GM12878 (cell line): ENCODE results near the gene ASB9. TPM values are rescaled to one million over a fixed set of nuclear protein-coding genes. Genes with fewer than 3 reads are reported as not detected.

ENCODE experiments used
- ATAC-seq: fragments of 200-7000 bp; cut with Tn5 transposase; 3 replicates; pipeline ENCODE4 v1.9.1; 2020; ENCODE audit warnings: mild to moderate bottlenecking, moderate library complexity
- BruUV-seq: library from RNA; stranded (reverse); fragments of 400-500 nt; replicated peaks from 2 replicates; lab custom pipeline; 2021; lab: Mats Ljungman, UMichigan
- CTCF ChIA-PET: fragments of 300-600 bp; sonication (Branson Sonifier 250); formaldehyde crosslinking; extraction: SDS; loops from one replicate; lab custom pipeline; 2021; ENCODE audit warnings: inconsistent platforms; lab: Yijun Ruan, JAX
- POLR2A ChIA-PET: fragments of 350-600 bp; formaldehyde crosslinking; extraction: SDS; loops from one replicate; lab custom pipeline; 2021; ENCODE audit warnings: inconsistent platforms; lab: Charles Lee
- RAD21 ChIA-PET: fragments of 300-600 bp; sonication (Branson Sonifier 250); formaldehyde crosslinking; loops from one replicate; lab custom pipeline; 2023; ENCODE audit warnings: antibody characterized with exemption; ENCODE audit not compliant: unreplicated experiment; lab: Charles Lee
- SMC1A ChIA-PET: fragments of 300-600 bp; sonication (Branson Sonifier 250); formaldehyde crosslinking; loops from one replicate; lab custom pipeline; 2023; ENCODE audit not compliant: unreplicated experiment, uncharacterized antibody; lab: Charles Lee
- DNase-seq: peaks from one replicate; pipeline ENCODE4 v3.0.0-alpha.2; 2011; ENCODE audit warnings: low read depth, low spot score
- FAIRE-seq: peaks from 3 replicates; lab custom pipeline; 2011; peaks lifted over from hg19 to GRCh38; lab: Jason Lieb, UNC
- H2AFZ ChIP-seq: 2 replicates; pipeline ENCODE4 v1.6.0; 2011; ENCODE audit warnings: low read depth, low read length, control low read depth; ENCODE audit not compliant: control insufficient read depth
- H3K27ac ChIP-seq: 2 replicates; pipeline ENCODE4 v1.5.1; 2011; ENCODE audit warnings: control low read depth; ENCODE audit not compliant: control insufficient read depth, insufficient read depth
- H3K27me3 ChIP-seq, 2 experiments: replicated peaks in 1 of 2; 2 replicates each; pipeline versions ENCODE4 v1.6.0 to v1.6.1; 2011; ENCODE audit warnings: low read length in 1 of 2; ENCODE audit not compliant: control insufficient read depth in 2 of 2, insufficient read depth in 2 of 2
- H3K36me3 ChIP-seq, 2 experiments: 2 replicates each; pipeline ENCODE4 v1.5.1; 2011; ENCODE audit warnings: low read length in 1 of 2; ENCODE audit not compliant: control insufficient read depth in 2 of 2, insufficient read depth in 2 of 2
- H3K4me1 ChIP-seq: 2 replicates; pipeline ENCODE4 v1.6.1; 2011; ENCODE audit warnings: mild to moderate bottlenecking, low read length, moderate library complexity, mixed read lengths; ENCODE audit not compliant: control insufficient read depth, insufficient read depth
- H3K4me2 ChIP-seq: 2 replicates; pipeline ENCODE4 v1.6.0; 2011; ENCODE audit warnings: control low read depth; ENCODE audit not compliant: control insufficient read depth, insufficient read depth
- H3K4me3 ChIP-seq: fragments of 200-600 bp; sonication (generic); 2 replicates; pipeline ENCODE4 v1.5.1; 2016
- H3K79me2 ChIP-seq: 2 replicates; pipeline ENCODE4 v1.6.0; 2011; ENCODE audit warnings: low read length; ENCODE audit not compliant: control insufficient read depth, insufficient read depth
- H3K9ac ChIP-seq: 2 replicates; pipeline ENCODE4 v1.8.0; 2011; ENCODE audit warnings: low read length, control low read depth, mixed read lengths; ENCODE audit not compliant: control insufficient read depth, insufficient read depth
- H3K9me3 ChIP-seq: replicated peaks from 3 replicates; pipeline ENCODE4 v1.5.1; 2011; ENCODE audit warnings: mild to moderate bottlenecking, low read length; ENCODE audit not compliant: control insufficient read depth, insufficient read depth
- H4K20me1 ChIP-seq: 2 replicates; pipeline ENCODE4 v1.6.0; 2011; ENCODE audit not compliant: control insufficient read depth, insufficient read depth
- ASH2L ChIP-seq: fragments of 300-600, 200-600 bp; sonication (generic); IDR thresholded peaks from 2 replicates; pipeline ENCODE4 v1.6.1; 2017; ENCODE audit warnings: low read depth, mild to moderate bottlenecking, borderline replicate concordance
- ATF7 ChIP-seq: fragments of 450-650 bp; IDR thresholded peaks from 2 replicates; pipeline ENCODE4 v1.6.1; 2016; ENCODE audit warnings: low read depth, mild to moderate bottlenecking
- CEBPB ChIP-seq, 2 experiments: fragments of 150-350 bp in 1 of 2; IDR thresholded peaks; 2 replicates each; pipeline ENCODE4 v1.6.1; 2012 to 2014; ENCODE audit warnings: low read depth in 2 of 2, low read length in 2 of 2, borderline replicate concordance in 1 of 2, inconsistent platforms in 1 of 2
- CHD4 ChIP-seq: fragments of 200-600 bp; sonication (generic); IDR thresholded peaks from 2 replicates; pipeline ENCODE4 v1.6.1; 2016; ENCODE audit warnings: mild to moderate bottlenecking
- CTCF ChIP-seq, 3 experiments: IDR thresholded peaks in 2 of 3; conservative IDR thresholded peaks in 1 of 3; 2 replicates each; pipeline ENCODE4 v1.5.1; 2011; ENCODE audit warnings: low read depth in 3 of 3, low read length in 3 of 3, mild to moderate bottlenecking in 3 of 3, control low read depth in 2 of 3, moderate library complexity in 2 of 3, inconsistent platforms in 1 of 3, mixed read lengths in 1 of 3; ENCODE audit not compliant: control insufficient read depth in 2 of 3, insufficient read depth in 1 of 3; ENCODE audit errors: extremely low read depth in 1 of 3
- E2F4 ChIP-seq: IDR thresholded peaks from 2 replicates; pipeline ENCODE4 v1.6.1; 2012; ENCODE audit warnings: low read depth, low read length, improper control_type of control experiment
- IRF5 ChIP-seq: fragments of 450-650 bp; IDR thresholded peaks from 2 replicates; pipeline ENCODE4 v1.6.1; 2017; ENCODE audit warnings: borderline replicate concordance
- NR2C1 ChIP-seq: fragments of 450-650 bp; IDR thresholded peaks from 2 replicates; pipeline ENCODE4 v1.6.1; 2017; ENCODE audit warnings: antibody characterized with exemption, mild to moderate bottlenecking, moderate library complexity
- RAD21 ChIP-seq: IDR thresholded peaks from 2 replicates; pipeline ENCODE4 v1.6.1; 2011; ENCODE audit warnings: mild to moderate bottlenecking, low read depth, low read length, moderate library complexity; ENCODE audit not compliant: insufficient read depth
- SMAD1 ChIP-seq: fragments of 450-650 bp; IDR thresholded peaks from 2 replicates; pipeline ENCODE4 v1.6.1; 2018; ENCODE audit warnings: mild to moderate bottlenecking, low read depth; ENCODE audit not compliant: partially characterized antibody
- SMAD5 ChIP-seq: IDR thresholded peaks from 2 replicates; pipeline ENCODE4 v1.6.1; 2016; ENCODE audit warnings: antibody characterized with exemption, low read depth
- SMC3 ChIP-seq: IDR thresholded peaks from 2 replicates; pipeline ENCODE4 v1.6.1; 2011; ENCODE audit warnings: low read length, improper control_type of control experiment, borderline replicate concordance
- ZNF384 ChIP-seq: IDR thresholded peaks from 2 replicates; pipeline ENCODE4 v1.6.1; 2012; ENCODE audit warnings: low read depth, mild to moderate bottlenecking, low read length, improper control_type of control experiment, borderline replicate concordance
- WGBS: methylation state at CpG from one replicate; pipeline ENCODE4 v1.1.6; 2016; ENCODE audit warnings: low lambda C conversion rate; ENCODE audit not compliant: insufficient replicate concordance, insufficient coverage; ENCODE audit errors: missing lambda C conversion rate; 5-methylcytosine and 5-hydroxymethylcytosine counted together
- in situ Hi-C: fragments of 300-500 bp; cut with MboI; formaldehyde crosslinking; loops from 9 replicates; pipeline ENCODE4 v1.14.3; 2018; ENCODE audit warnings: mixed read lengths
- intact Hi-C: fragments of 100-400 bp; cut with micrococcal nuclease; formaldehyde crosslinking; loops from one replicate; pipeline ENCODE4 v1.14.2; 2022; ENCODE audit not compliant: unreplicated experiment
- polyA plus RNA-seq, 11 experiments: library from polyadenylated mRNA; depleted of rRNA in 4 of 11; unstranded in 6 of 11; stranded (reverse) in 5 of 11; fragments of >200 nt; fragmentation: Nextera tagmentation in 4 of 11; fragmentation: Illumina TruSeq in 1 of 11; extraction: Ambion mirVana in 4 of 11; extraction: Trizol in 1 of 11; gene quantifications; 1 replicate in 1 of 11; 2 replicates in 10 of 11; pipeline versions ENCODE4 v1.2.1 to v1.2.3, GENCODE V29; 2011 to 2016; ENCODE audit warnings: inconsistent platforms in 2 of 11, missing spikeins in 2 of 11, low read depth in 1 of 11
- total RNA-seq, 4 experiments: library from RNA; depleted of rRNA in 3 of 4; stranded (reverse); fragments of >200 nt in 3 of 4; fragmentation: Illumina TruSeq in 1 of 4; extraction: Trizol in 1 of 4; gene quantifications; 2 replicates each; pipeline versions ENCODE4 v1.2.1 to v1.2.3, GENCODE V29; 2013 to 2021

ASB9 gene
- total and polyA plus RNA-seq, 10 of the 15 experiments (the other 5 are each of a cell fraction or from before 2014, with no cell fraction given): 0.31 to 3.5 (median 0.74) TPM

GRCh38 chrX:15299941-15300851 is 30.3 kb upstream of the ASB9 start:
- no peaks in the 10 kb centered on the region for H3K36me3 ChIP-seq
- H3K4me1 ChIP-seq: no peaks in the 10 kb centered on the region
- no TSS peak for BruUV-seq
- intact Hi-C loops (loop anchor here (2.0 kb wide), 1 partner anchor 169 kb away; no protein-coding TSS in a partner anchor), in situ Hi-C loops (no loop called here)
- H2AFZ ChIP-seq: no peak overlapping the region
- FAIRE-seq (no peak), ATAC-seq (no peak; the same call in 2 of the 3 replicates), DNase-seq (no peak)
- SMC1A ChIA-PET: interaction anchor here (1.0 to 1.4 kb wide), 7 partner anchors 10 to 263 kb away, joined by 3 to 19 read pairs (median 5); no protein-coding TSS in a partner anchor
- RAD21 ChIA-PET: interaction anchor here (0.8 to 1.9 kb wide), 8 partner anchors 9 to 170 kb away, joined by 3 to 7 read pairs (median 4); no protein-coding TSS in a partner anchor
- no peak overlapping the region for H3K4me2 ChIP-seq
- no peak overlapping the region for H3K27ac ChIP-seq
- no peak overlapping the region for H3K4me3 ChIP-seq
- H3K79me2 ChIP-seq: no peaks in the 10 kb centered on the region
- H3K9me3 ChIP-seq: no peaks in the 10 kb centered on the region
- H3K27me3 ChIP-seq: no peaks in the 10 kb centered on the region
- POLR2A ChIA-PET: no interaction called here
- CTCF ChIA-PET: interaction anchor here (0.7 to 3.8 kb wide), 25 partner anchors 10 to 1261 kb away, joined by 3 to 25 read pairs (median 4); no protein-coding TSS in a partner anchor
- no peaks in the 10 kb centered on the region for H4K20me1 ChIP-seq
- WGBS: 1% methylated on average over 4 of the region's 4 CpGs
- no peak overlapping the region for H3K9ac ChIP-seq
- TF ChIP-seq CHD4: no peak
- TF ChIP-seq CEBPB (IDR thresholded peaks at IDR 0.05; ENCODE audit: borderline replicate concordance in 1 of 2, low read depth in 2 of 2, low read length in 2 of 2): no peak
- peak; percentile 29; the same call in 1 of the 2 replicates for TF ChIP-seq SMC3
- TF ChIP-seq RAD21: peak; percentile 32
- 0 out of 2 replicates have a peak, but pooled peaks have one; percentile 8 for TF ChIP-seq NR2C1
- TF ChIP-seq CTCF (IDR thresholded peaks at IDR 0.05 in 2 of 3, conservative IDR thresholded peaks at IDR 0.05 in 1 of 3; ENCODE audit: control insufficient read depth in 2 of 3, extremely low read depth in 1 of 3, insufficient read depth in 1 of 3, low read depth in 3 of 3, low read length in 3 of 3): peak; percentile 39 to 40 (median 40); a peak in 4 of 6 replicates
- peak; percentile 27; the same call in 1 of the 2 replicates for TF ChIP-seq ATF7
- no peak for TF ChIP-seq ZNF384
- no peak for TF ChIP-seq SMAD1
- TF ChIP-seq ASH2L: no peak
- no peak for TF ChIP-seq E2F4
- no peak for TF ChIP-seq SMAD5
- TF ChIP-seq IRF5: no peak
